ENCODE measurements around the gene TMEM168. TPM values are rescaled to one million over a fixed set of nuclear protein-coding genes. Genes with fewer than 3 reads are reported as not detected.

TMEM168 gene
- total RNA-seq, 1 donor from 2014 or later: 23.3 TPM

- H3K4me3 Mint-ChIP-seq: no peak overlapping the region
- H3K27ac Mint-ChIP-seq (ENCODE audit: unreplicated experiment): no peak overlapping the region
- no peaks in the 10 kb centered on the region for H3K9me3 Mint-ChIP-seq
- H3K36me3 Mint-ChIP-seq (ENCODE audit: low read depth): no peaks in the 10 kb centered on the region
- no peak for DNase-seq (ENCODE audit: low read depth, low spot score)
- H3K4me1 Mint-ChIP-seq: no peaks in the 10 kb centered on the region
- TF ChIP-seq, protein P1, sequence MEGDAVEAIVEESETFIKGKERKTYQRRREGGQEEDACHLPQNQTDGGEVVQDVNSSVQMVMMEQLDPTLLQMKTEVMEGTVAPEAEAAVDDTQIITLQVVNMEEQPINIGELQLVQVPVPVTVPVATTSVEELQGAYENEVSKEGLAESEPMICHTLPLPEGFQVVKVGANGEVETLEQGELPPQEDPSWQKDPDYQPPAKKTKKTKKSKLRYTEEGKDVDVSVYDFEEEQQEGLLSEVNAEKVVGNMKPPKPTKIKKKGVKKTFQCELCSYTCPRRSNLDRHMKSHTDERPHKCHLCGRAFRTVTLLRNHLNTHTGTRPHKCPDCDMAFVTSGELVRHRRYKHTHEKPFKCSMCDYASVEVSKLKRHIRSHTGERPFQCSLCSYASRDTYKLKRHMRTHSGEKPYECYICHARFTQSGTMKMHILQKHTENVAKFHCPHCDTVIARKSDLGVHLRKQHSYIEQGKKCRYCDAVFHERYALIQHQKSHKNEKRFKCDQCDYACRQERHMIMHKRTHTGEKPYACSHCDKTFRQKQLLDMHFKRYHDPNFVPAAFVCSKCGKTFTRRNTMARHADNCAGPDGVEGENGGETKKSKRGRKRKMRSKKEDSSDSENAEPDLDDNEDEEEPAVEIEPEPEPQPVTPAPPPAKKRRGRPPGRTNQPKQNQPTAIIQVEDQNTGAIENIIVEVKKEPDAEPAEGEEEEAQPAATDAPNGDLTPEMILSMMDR (conservative IDR thresholded peaks at IDR 0.05): no peak
- no peaks in the 10 kb centered on the region for H3K27me3 Mint-ChIP-seq (ENCODE audit: low read depth)
Observed at GRCh38 chr7:112765105-112765504, 25.1 kb downstream of the TMEM168 start.

DNA sequence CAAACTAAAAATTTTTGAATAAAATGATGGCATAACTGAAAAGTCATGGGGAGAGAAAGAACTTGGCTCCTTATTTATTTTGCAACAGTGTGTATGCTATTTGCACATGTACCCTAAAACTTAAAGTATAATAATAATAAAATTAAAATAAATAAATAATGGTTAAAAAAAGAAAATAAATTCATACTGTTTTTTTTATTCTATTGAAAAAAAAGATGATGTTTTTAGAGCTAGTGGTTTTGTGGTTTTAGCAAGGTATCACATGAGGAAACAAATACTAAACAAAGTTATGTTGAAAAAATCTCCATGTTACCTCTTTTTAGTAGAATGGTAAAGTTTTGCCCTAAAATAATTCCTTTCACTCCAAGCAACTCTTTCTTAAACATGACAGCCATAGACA lies 26.2 kb downstream of the TMEM168 start:
- Mint-ChIP-seq H3K36me3 (ENCODE audit: low read depth) (no peaks in the 10 kb centered on the region), H3K9me3 (no peaks in the 10 kb centered on the region), H3K4me3 (no peak overlapping the region), H3K27ac (ENCODE audit: unreplicated experiment) (no peak overlapping the region), H3K27me3 (ENCODE audit: low read depth) (no peaks in the 10 kb centered on the region), H3K4me1 (no peaks in the 10 kb centered on the region)
- TF ChIP-seq, protein P1 (conservative IDR thresholded peaks at IDR 0.05): no peak
- no peak for DNase-seq (ENCODE audit: low read depth, low spot score)

DNA sequence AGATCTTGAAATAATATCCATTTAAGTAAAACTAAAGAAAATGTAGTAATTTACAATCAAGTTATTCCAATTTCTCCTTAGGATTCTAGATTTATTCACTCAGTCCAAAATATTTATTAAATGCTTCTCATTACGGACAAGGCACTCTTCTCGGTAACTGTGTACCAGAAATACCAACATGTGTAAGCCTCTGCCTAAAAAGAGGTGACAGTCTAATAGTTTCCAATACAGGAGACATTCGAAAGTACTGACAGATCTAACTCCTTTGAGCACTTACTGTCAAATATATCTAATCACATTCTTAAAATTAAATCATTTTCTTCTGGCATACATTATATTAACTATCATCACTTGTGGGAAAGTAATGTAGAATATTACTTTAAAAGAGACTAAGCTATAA lies 26.9 kb downstream of the TMEM168 start:
- Mint-ChIP-seq H3K36me3 (ENCODE audit: low read depth) (no peaks in the 10 kb centered on the region), H3K27me3 (ENCODE audit: low read depth) (no peaks in the 10 kb centered on the region), H3K9me3 (no peaks in the 10 kb centered on the region), H3K4me1 (no peaks in the 10 kb centered on the region), H3K27ac (ENCODE audit: unreplicated experiment) (no peak overlapping the region), H3K4me3 (no peak overlapping the region)
- TF ChIP-seq, protein P1 (conservative IDR thresholded peaks at IDR 0.05): no peak
- DNase-seq (ENCODE audit: low read depth, low spot score): no peak

- no peak for DNase-seq (ENCODE audit: low read depth, low spot score)
- TF ChIP-seq, protein P1 (conservative IDR thresholded peaks at IDR 0.05): no peak
- Mint-ChIP-seq H3K27me3 (ENCODE audit: low read depth) (no peaks in the 10 kb centered on the region), H3K4me1 (no peaks in the 10 kb centered on the region), H3K9me3 (no peaks in the 10 kb centered on the region), H3K36me3 (ENCODE audit: low read depth) (no peaks in the 10 kb centered on the region), H3K27ac (ENCODE audit: unreplicated experiment) (no peak overlapping the region), H3K4me3 (no peak overlapping the region)
Observed at GRCh38 chr7:112759905-112760304, 30.3 kb downstream of the TMEM168 start.

- TF ChIP-seq, protein P1 (conservative IDR thresholded peaks at IDR 0.05): no peak
- no peaks in the 10 kb centered on the region for H3K27me3 Mint-ChIP-seq (ENCODE audit: low read depth)
- no peak overlapping the region for H3K4me3 Mint-ChIP-seq
- no peaks in the 10 kb centered on the region for H3K36me3 Mint-ChIP-seq (ENCODE audit: low read depth)
- H3K27ac Mint-ChIP-seq (ENCODE audit: unreplicated experiment): no peak overlapping the region
- no peak for DNase-seq (ENCODE audit: low read depth, low spot score)
- no peaks in the 10 kb centered on the region for H3K9me3 Mint-ChIP-seq
- H3K4me1 Mint-ChIP-seq: no peaks in the 10 kb centered on the region
Observed at GRCh38 chr7:112757337-112757736, 32.9 kb downstream of the TMEM168 start.

DNA sequence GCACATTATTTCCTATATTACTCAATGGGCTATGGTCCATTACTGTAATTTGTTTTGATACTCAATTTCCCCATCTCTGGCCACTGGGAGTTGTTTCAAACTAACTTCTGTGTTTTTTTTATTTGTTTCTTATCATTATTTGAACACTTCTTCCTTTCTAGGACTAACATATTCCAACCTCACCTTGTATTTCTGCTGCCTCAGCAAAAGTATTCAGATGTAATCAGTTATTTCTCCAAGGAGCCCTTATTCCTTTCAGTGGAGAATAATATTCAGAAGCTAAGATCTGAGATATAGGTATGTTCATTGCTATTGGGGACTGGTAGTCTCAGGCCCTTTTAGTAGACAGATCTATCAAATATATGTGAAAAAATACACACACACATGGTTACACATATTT lies 36.9 kb downstream of the TMEM168 start:
- no peak for DNase-seq (ENCODE audit: low read depth, low spot score)
- TF ChIP-seq, protein P1 (conservative IDR thresholded peaks at IDR 0.05): no peak
- H3K27me3 Mint-ChIP-seq (ENCODE audit: low read depth): peaks cover 4% of the 10 kb centered on the region
- H3K27ac Mint-ChIP-seq (ENCODE audit: unreplicated experiment): no peak overlapping the region
- H3K4me1 Mint-ChIP-seq: no peaks in the 10 kb centered on the region
- no peaks in the 10 kb centered on the region for H3K36me3 Mint-ChIP-seq (ENCODE audit: low read depth)
- no peaks in the 10 kb centered on the region for H3K9me3 Mint-ChIP-seq
- no peak overlapping the region for H3K4me3 Mint-ChIP-seq

All from neural crest cell (in vitro differentiated cells).